Pancreas (tissue), 10 donors: ENCODE results near the gene COLQ. TPM values are rescaled to one million over a fixed set of nuclear protein-coding genes. Genes with fewer than 3 reads are reported as not detected.

ENCODE experiments used
- ATAC-seq, 4 donors: fragments of 200-7000 bp; cut with Tn5 transposase; one replicate each; pipeline versions ENCODE4 v1.8.0 to v1.9.1; 2020; ENCODE audit warnings: mild to moderate bottlenecking in 4 of 4, moderate library complexity in 4 of 4
- DNase-seq, 6 donors: peaks; one replicate each; pipeline ENCODE4 v3.0.0-alpha.2; 2020
- FAIRE-seq: peaks from 2 replicates; lab custom pipeline; 2012; peaks lifted over from hg19 to GRCh38; lab: Jason Lieb, UNC
- H3K27ac ChIP-seq, 4 donors: fragments of 200-600 bp; sonication (generic); 1 replicate in 3 of 4; 2 replicates in 1 of 4; pipeline versions ENCODE4 v1.5.0 to v1.8.0; 2020
- H3K27me3 ChIP-seq, 4 donors: fragments of 200-600 bp; one replicate each; pipeline ENCODE4 v1.8.0; 2021
- H3K36me3 ChIP-seq, 3 donors: fragments of 200-600 bp; sonication (generic) in 1 of 3; one replicate each; pipeline versions ENCODE4 v1.5.0 to v1.8.0; 2020 to 2021
- H3K4me1 ChIP-seq, 3 donors: fragments of 200-600 bp; one replicate each; pipeline ENCODE4 v1.8.0; 2021
- H3K4me3 ChIP-seq, 4 donors: fragments of 200-600 bp; sonication (generic) in 2 of 4; one replicate each; pipeline versions ENCODE4 v1.5.0 to v1.8.0; 2020 to 2021
- H3K9me3 ChIP-seq, 4 donors: fragments of 200-600 bp; one replicate each; pipeline ENCODE4 v1.8.0; 2021
- CTCF ChIP-seq, 4 donors: fragments of 200-600 bp; sonication (generic) in 3 of 4; IDR thresholded peaks; one replicate each; pipeline versions ENCODE4 v1.5.0 to v1.8.0; 2021; ENCODE audit warnings: antibody characterized with exemption in 4 of 4
- WGBS, 2 donors: extraction: QIAGEN DNeasy Blood & Tissue Kit; methylation state at CpG; one replicate each; pipeline ENCODE4 v1.1.7; 2013; 5-methylcytosine and 5-hydroxymethylcytosine counted together
- intact Hi-C, 3 donors: fragments of 100-400 bp; cut with DNase I; formaldehyde crosslinking; loops; one replicate each; pipeline versions ENCODE4 v1.11.1 to v1.14.2; 2022
- polyA plus RNA-seq, 2 donors: library from polyadenylated mRNA; stranded (reverse); fragments of 200-250 nt; gene quantifications; one replicate each; pipeline ENCODE4 v1.2.3, GENCODE V29; 2013
- total RNA-seq, 6 donors: library from RNA; stranded (reverse); fragmentation: NEBNext Ultra II Directional in 4 of 6; extraction: Animal tissue kit (Norgen Biotek cat#: 25700) in 4 of 6; gene quantifications; one replicate each; pipeline versions ENCODE4 v1.2.1 to v1.2.4, GENCODE V29; 2021 to 2023
- donor health status: healthy with polysubstance abuse.
- donor health status: DM: no; HTN: no; CAD: no; lungs with moderate emphysema.
- donor health status: DM: no; HTN: no; CAD: no.
- donor health status: control.
- donor health status: control.
- donor health status: Bipolar disorder and iron deficiency.
- donor health status: DM: yes; HTN: yes; CAD: no.
- donor health status: DM: no; HTN: no; CAD: no.
- donor health status: DM: no; HTN: no; CAD: no.
- donor health status: DM: yes; HTN: yes; CAD: no.

COLQ gene
- total and polyA plus RNA-seq, 8 donors = 0.28 to 3.1 (median 0.83) TPM

DNA sequence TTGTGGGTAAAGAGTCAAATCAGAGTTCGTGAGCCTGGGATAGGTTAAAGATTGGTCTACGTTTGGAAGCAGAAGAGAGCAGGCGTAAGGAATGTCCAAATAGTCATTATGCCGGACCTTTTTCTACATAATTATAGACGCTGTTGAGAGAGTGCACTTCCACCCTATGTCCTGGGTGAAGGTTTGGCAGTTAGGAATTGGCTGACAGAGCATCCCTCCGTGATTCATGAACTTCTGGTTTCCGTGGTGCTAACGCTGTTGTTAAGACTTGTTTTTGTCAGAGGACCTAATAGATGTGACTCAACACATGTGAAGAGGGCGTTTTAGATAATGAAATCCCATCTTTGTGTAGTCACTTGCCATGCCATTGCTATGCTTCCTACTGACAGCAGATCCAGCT, 93.0 kb downstream of the COLQ start:
- Histone ChIP-seq H3K9me3 (no peaks in the 10 kb centered on the region), H3K27me3 (no peaks in the 10 kb centered on the region), H3K4me1 (peaks cover 0 to 16% (median 0%) of the 10 kb centered on the region in 3 donors), H3K36me3 (no peaks in the 10 kb centered on the region), H3K27ac (no peak overlapping the region), H3K4me3 (peak overlapping the region; percentile 36 to 95 (median 87))
- DNase-seq (no peak), FAIRE-seq (no peak), ATAC-seq (peak in 2 of 4 donors; percentile 2 to 54)
- intact Hi-C loops = no loop called here
- 4 to 9% methylated on average over 9 of the region's 9 CpGs for WGBS, 2 donors
- no peak for TF ChIP-seq CTCF (IDR thresholded peaks at IDR 0.05)

GRCh38 chr3:15427981-15428380, 93.5 kb downstream of the COLQ start:
- intact Hi-C loops = no loop called here
- H3K36me3 ChIP-seq = no peaks in the 10 kb centered on the region
- no peaks in the 10 kb centered on the region for H3K27me3 ChIP-seq
- no peaks in the 10 kb centered on the region for H3K9me3 ChIP-seq
- H3K27ac ChIP-seq = peak overlapping the region in 3 of 4 donors; percentile 13 to 58 (median 47)
- no peak for TF ChIP-seq CTCF (IDR thresholded peaks at IDR 0.05)
- WGBS, 2 donors = 0 to 1% methylated on average over 11 of the region's 11 CpGs
- DNase-seq = peak in 2 of 6 donors; percentile 6 to 30
- H3K4me1 ChIP-seq = peaks cover 0 to 16% (median 0%) of the 10 kb centered on the region in 3 donors
- no peak for FAIRE-seq
- peak overlapping the region; percentile 36 to 95 (median 87) for H3K4me3 ChIP-seq
- ATAC-seq = peak; percentile 11 to 50 (median 45)

GRCh38 chr3:15427182-15427880, 94.2 kb downstream of the COLQ start, which contains the start of the genes EAF1 and METTL6:
TSS of gene EAF1 (plus strand) at chr3:15427598. CDS start at chr3:15427780, 182 bp downstream.
TSS of gene METTL6 (minus strand) at chr3:15427544. CDS start at chr3:15426511, 1,033 bp downstream.
- no peak for TF ChIP-seq CTCF (IDR thresholded peaks at IDR 0.05)
- Histone ChIP-seq H3K9me3 (no peaks in the 10 kb centered on the region), H3K27me3 (no peaks in the 10 kb centered on the region), H3K36me3 (no peaks in the 10 kb centered on the region), H3K4me1 (peaks cover 0 to 16% (median 0%) of the 10 kb centered on the region in 3 donors), H3K4me3 (peak within 1 kb of the TSS; percentile 36 to 95 (median 87)), H3K27ac (peak within 1 kb of the TSS; percentile 13 to 70 (median 52))
- WGBS, 2 donors = 0% methylated on average over 52 of the region's 52 CpGs
- ATAC-seq = peak; percentile 96 to 98 (median 98)
- peak; percentile 66 to 89 (median 74) for DNase-seq
- intact Hi-C loops = no loop called here
- FAIRE-seq = no peak

DNA sequence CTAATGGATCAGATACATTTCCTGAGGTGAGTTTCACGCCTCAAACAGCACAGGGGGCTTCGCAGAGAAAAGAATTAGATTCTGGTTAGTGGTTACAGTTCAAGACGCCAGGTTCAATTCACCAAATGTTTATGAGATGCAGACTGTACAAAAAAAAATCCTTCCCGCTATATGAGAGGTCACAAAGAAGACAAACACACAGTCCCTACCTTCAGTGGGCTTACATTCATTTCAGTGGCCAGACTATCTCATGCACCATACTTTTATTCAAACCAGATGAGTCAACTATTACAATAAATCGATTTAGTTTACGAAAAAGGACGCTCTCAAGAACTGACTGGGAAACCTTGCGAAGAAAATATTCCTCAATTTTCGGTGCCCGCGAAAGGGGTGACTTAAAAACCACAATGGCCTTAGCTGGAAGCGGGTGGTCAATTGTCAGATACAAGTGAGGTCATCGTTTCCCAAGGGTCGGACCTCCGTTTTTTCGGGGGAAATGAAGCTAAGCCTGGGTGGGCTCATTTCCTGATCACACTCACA, 94.9 kb downstream of the COLQ start:
- Histone ChIP-seq H3K36me3 (no peaks in the 10 kb centered on the region), H3K27me3 (no peaks in the 10 kb centered on the region), H3K27ac (peak overlapping the region in 1 of 4 donors; percentile 47), H3K4me1 (peaks cover 0 to 16% (median 0%) of the 10 kb centered on the region in 3 donors), H3K9me3 (no peaks in the 10 kb centered on the region), H3K4me3 (peak overlapping the region; percentile 36 to 95 (median 87))
- no peak for FAIRE-seq
- intact Hi-C loops = no loop called here
- no peak for DNase-seq
- no peak for ATAC-seq
- WGBS, 2 donors = 39 to 41% methylated on average over 16 of the region's 16 CpGs
- TF ChIP-seq CTCF (IDR thresholded peaks at IDR 0.05) = no peak
